HFF-Myc (cell line): Measurements from ENCODE around the gene SLBP.

Source experiments
- DNase-seq: peaks from one replicate; pipeline ENCODE4 v3.0.0-alpha.2; 2011; ENCODE audit warnings: low read depth; ENCODE audit errors: extremely low read depth
- H3K4me3 ChIP-seq: replicated peaks from 2 replicates; pipeline ENCODE4 v1.5.1; 2011; ENCODE audit warnings: low read depth, mild to moderate bottlenecking, control low read depth, low read length
- TF ChIP-seq, protein P1 (sequence below): IDR thresholded peaks from 2 replicates; pipeline ENCODE4 v1.5.1; 2012; ENCODE audit warnings: mild to moderate bottlenecking, low read depth, low read length, control low read depth; ENCODE audit errors: missing control alignments

SLBP gene

DNA sequence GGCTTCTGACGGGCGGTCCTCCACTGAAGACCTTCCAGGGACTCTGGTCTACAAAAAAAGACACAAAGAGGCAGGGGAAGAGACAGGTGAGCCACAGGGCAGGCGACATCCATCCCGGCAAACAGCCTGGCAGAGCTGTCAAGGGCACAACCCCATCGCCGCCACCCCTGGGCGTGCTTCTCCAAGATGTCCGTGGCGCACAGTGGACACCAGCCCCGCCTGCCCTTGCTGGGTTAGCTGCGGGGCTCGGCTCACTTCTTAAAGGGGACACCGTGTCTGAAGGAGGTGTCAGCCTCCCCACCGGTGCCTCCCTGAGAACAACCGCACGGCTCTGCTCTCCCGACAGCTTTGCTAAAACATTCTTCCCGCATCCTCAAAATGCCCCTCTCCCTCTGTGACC is 56.4 kb downstream of the SLBP start:
- TF ChIP-seq, protein P1, sequence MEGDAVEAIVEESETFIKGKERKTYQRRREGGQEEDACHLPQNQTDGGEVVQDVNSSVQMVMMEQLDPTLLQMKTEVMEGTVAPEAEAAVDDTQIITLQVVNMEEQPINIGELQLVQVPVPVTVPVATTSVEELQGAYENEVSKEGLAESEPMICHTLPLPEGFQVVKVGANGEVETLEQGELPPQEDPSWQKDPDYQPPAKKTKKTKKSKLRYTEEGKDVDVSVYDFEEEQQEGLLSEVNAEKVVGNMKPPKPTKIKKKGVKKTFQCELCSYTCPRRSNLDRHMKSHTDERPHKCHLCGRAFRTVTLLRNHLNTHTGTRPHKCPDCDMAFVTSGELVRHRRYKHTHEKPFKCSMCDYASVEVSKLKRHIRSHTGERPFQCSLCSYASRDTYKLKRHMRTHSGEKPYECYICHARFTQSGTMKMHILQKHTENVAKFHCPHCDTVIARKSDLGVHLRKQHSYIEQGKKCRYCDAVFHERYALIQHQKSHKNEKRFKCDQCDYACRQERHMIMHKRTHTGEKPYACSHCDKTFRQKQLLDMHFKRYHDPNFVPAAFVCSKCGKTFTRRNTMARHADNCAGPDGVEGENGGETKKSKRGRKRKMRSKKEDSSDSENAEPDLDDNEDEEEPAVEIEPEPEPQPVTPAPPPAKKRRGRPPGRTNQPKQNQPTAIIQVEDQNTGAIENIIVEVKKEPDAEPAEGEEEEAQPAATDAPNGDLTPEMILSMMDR, result no peak
- no peak for DNase-seq
- H3K4me3 ChIP-seq, result no peak overlapping the region

DNA sequence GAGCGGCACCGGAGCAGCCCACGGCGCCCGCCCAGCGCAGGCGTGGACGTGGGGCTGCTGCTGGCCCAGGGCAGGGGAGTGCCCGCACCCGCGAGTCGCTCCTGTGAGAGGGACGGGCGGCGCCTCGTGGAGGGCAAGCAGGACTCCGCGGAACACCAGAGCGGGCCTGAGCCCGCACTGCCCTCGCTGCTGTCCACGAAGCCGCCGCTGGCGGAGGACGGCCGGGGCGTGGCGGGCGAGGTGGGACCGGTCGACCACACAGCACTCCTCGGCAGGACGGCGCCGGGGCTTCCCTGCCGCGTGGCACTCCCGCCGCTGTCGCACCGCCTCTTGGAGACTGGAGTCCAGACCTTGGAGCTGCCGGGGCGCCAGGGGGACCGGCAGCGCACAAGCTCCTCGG is 57.0 kb downstream of the SLBP start:
- DNase-seq, result no peak
- TF ChIP-seq, protein P1, result no peak
- H3K4me3 ChIP-seq, result no peak overlapping the region

DNA sequence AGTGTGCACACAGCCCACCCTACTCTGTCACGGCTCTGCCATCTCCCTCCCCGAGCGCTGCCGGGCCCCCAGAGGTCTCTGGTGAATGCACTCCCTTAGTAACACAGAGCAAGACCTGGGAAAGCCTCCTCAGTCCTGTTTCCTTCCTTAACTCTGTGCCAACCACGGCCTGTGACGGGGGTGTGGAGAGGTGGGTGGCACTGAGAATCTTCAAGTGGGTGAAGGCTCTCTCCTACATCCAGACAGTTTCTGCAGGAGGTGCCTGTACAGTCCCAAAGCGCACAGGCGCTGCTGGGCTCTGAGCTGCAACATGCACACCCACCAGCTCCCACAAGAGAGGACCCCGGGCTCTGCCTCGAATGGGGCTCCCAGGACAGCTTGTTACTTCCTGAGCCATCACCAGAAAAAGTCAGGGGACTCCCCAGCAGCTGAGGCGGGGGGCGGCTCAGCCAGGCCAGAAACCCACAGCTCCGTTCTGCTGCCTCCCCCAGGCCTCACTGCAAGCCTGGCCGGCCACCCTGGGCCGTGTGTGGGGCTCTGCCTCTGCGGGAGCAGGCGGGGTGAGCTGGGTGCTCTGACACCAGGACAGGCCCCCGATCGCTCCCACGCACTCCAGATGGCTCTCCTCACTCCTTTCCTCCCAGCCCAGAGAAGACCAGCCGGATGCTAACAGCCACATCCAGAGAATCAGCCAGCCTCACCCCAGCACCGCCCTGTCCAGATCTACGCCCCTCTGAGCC is 57.7 kb downstream of the SLBP start:
- TF ChIP-seq, protein P1, result no peak
- H3K4me3 ChIP-seq, result no peak overlapping the region
- no peak for DNase-seq

DNA sequence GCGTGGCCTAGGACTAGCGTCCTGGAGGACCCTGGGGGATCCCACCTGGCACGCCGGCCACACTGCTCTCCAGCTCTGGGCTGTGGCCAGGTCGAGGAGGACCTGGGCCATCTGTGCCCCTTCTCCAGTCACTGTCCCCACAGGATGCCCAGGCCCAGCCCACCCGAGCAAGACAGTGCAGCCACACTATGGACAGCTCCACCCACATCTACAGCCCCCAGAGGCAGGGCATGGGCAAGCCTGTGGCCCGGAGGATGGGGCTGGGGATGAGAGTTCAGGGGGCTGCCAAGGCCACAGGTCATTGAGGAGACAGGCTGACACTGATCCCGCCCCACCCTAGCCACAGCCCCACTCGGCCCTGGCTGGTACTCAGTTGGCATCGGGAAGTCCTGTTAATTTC is 58.3 kb downstream of the SLBP start:
- no peak overlapping the region for H3K4me3 ChIP-seq
- DNase-seq, result no peak
- TF ChIP-seq, protein P1, result no peak

DNA sequence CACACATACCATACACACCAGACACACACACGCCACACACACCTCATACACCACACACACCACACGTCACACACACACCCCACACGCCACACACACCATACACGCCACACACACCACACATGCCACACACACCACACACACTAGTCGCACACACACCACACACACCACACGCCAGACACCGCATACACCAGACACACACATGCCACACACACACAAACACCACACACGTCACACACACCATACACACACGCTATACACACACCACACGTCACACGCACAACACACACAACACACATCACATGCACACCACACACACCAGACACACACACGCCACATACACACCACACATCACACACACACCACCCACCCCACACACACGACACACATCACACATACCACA is 60.0 kb downstream of the SLBP start:
- H3K4me3 ChIP-seq, result no peak overlapping the region
- no peak for DNase-seq
- TF ChIP-seq, protein P1, result no peak

DNA sequence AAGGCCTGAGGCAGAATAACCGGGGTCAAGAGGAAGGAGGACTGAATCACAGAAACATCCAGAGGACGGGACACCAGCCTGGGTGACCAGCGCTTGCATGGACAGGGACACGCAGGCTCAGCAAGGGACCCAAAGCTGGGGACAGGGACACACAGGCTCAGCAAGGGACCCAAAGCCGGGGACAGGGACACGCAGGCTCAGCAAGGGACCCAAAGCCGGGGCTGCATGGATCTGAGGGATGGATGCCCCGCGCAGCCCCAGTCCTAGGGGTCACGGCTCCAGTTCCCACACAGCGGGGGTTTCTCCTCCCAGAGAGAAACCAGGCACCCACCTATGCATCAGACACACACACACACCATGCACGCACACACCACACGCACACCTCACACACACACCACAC is 60.5 kb downstream of the SLBP start:
- TF ChIP-seq, protein P1, result no peak
- no peak for DNase-seq
- no peak overlapping the region for H3K4me3 ChIP-seq

DNA sequence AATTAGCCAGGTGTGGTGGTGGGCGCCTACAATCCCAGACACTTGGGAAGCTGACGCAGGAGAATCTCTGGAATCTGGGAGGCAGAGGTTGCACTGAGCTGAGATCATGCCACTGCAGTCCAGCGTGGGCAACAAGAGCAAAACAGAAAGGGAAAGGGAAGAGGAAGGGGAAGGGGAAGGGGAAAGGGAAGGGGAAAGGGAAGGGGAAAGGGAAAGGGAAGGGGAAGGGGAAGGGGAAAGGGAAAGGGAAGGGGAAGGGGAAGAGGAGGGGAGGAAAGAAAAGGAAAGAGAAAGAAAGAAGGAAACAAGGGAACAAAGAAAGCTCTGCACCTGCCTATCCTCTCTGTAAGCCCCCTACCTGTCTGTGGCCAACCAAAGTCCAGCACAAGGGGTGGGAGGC is 63.2 kb downstream of the SLBP start:
- DNase-seq, result no peak
- TF ChIP-seq, protein P1, result no peak

More for the DNA sequence above, 63.2 kb downstream of the SLBP start:
- H3K4me3 ChIP-seq, result no peak overlapping the region
